AG04449 (cell line): ENCODE measurements around the gene PGLYRP3.
"Not testable (repeated sequence)": the region's sequence is repeated elsewhere in the genome, so short reads cannot be mapped to it uniquely, and the experiment has no call there.

Experiments
- CTCF ChIA-PET: fragments of 350-600 bp; formaldehyde crosslinking; extraction: SDS; loops from one replicate; lab custom pipeline; 2021; ENCODE audit warnings: antibody characterized with exemption; lab: Yijun Ruan, JAX
- POLR2A ChIA-PET: fragments of 400-600, 350-600 bp; formaldehyde crosslinking; extraction: SDS; loops from one replicate; lab custom pipeline; 2020; ENCODE audit warnings: antibody characterized with exemption, inconsistent platforms; lab: Yijun Ruan, JAX
- DNase-seq: peaks from one replicate; pipeline ENCODE4 v3.0.0-alpha.2; 2010; ENCODE audit warnings: low read depth, low spot score
- H3K4me3 ChIP-seq: 2 replicates; pipeline ENCODE4 v1.5.1; 2011; ENCODE audit warnings: low read depth, mild to moderate bottlenecking, control low read depth, low read length
- CTCF ChIP-seq: IDR thresholded peaks from one replicate; pipeline ENCODE4 v1.5.1; 2011; ENCODE audit warnings: mild to moderate bottlenecking, moderate library complexity, low read length, control low read depth, inconsistent platforms; ENCODE audit not compliant: insufficient read depth; ENCODE audit errors: missing control alignments

PGLYRP3 gene

DNA sequence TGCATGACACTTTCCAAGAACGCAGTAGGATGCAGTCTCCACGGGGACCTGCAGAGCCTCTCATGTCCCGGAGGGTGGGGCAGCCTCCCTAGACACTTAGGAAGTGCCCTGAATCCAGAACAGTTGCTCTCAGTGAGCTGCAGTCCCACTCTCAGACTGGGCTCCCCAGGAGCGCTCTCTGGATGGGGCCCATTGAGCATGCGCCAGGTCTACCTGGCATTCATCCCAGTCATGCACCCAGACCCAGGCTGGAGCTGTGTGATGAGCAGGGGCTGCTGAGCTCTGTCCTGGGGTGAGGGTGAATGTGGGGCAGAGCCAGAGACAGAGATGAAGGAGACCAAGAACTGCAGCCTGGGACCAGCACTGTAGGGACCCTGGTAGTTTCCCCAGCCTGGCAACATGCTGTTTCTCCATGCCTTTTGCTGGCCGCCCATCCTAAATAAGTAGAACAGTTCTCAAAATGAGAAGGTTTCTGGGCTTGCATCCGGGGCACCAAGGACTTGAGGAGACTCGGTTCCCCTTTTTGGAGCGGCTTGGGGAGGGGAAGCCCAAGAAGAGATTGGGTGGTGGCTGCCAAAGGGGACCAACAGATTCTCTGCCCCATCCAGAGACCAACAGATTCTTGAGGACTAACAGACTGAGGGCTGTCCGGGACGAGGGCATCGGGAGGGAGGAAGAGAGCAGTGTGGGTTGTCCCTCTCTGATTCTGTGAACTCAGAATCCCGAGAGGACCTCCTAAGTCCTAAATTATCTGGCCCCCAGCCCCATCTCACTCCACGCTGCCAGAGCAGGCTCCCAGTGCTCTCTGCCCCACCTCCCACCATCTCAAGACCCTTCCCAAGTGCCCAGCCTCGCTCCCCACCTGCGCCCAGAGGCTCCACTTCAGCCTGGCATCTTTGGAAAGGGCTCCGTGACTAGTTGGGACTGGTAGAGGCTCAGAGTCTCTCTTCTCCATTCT is 36.9 kb upstream of the PGLYRP3 start:
- CTCF ChIA-PET, result interaction anchor here (14.9 kb wide), 1 partner anchor 142 kb away, joined by 527 read pairs; no protein-coding TSS in a partner anchor
- no peak for TF ChIP-seq CTCF
- no peak for DNase-seq
- H3K4me3 ChIP-seq, result no peak overlapping the region
- POLR2A ChIA-PET, result no interaction called here

GRCh38 chr1:153348511-153349362 is 36.0 kb upstream of the PGLYRP3 start, which contains the start of gene PGLYRP4:
Gene PGLYRP4 (minus strand): TSS chr1:153348841. CDS start chr1:153347932, 909 bp downstream.
- POLR2A ChIA-PET, result no interaction called here
- H3K4me3 ChIP-seq, result no peak within 1 kb of the TSS
- CTCF ChIA-PET, result interaction anchor here (14.9 kb wide), 1 partner anchor 143 kb away, joined by 527 read pairs; no protein-coding TSS in a partner anchor
- DNase-seq, result no peak
- TF ChIP-seq CTCF, result no peak

GRCh38 chr1:153347856-153348255 is 35.1 kb upstream of the PGLYRP3 start:
- no peak for TF ChIP-seq CTCF
- H3K4me3 ChIP-seq, result no peak overlapping the region
- no peak for DNase-seq
- ChIA-PET POLR2A (no interaction called here), CTCF (interaction anchor here (14.9 kb wide), 1 partner anchor 144 kb away, joined by 527 read pairs; no protein-coding TSS in a partner anchor)

GRCh38 chr1:153347049-153347448 is 34.3 kb upstream of the PGLYRP3 start:
- H3K4me3 ChIP-seq, POLR2A ChIA-PET, DNase-seq: not testable (repeated sequence)
- CTCF ChIA-PET, result interaction anchor here (1.5 to 1.9 kb wide), 2 partner anchors 9 to 148 kb away, joined by 6 to 7 read pairs; no protein-coding TSS in a partner anchor

GRCh38 chr1:153346077-153346723 is 33.4 kb upstream of the PGLYRP3 start:
- no peak for TF ChIP-seq CTCF
- no peak overlapping the region for H3K4me3 ChIP-seq
- ChIA-PET CTCF (interaction anchor here (1.1 to 1.9 kb wide), 3 partner anchors 9 to 150 kb away, joined by 3 to 7 read pairs (median 6); no protein-coding TSS in a partner anchor), POLR2A (no interaction called here)
- no peak for DNase-seq
